Calu3 (cell line): ENCODE results near the gene NOP56. TPM values are rescaled to one million over a fixed set of nuclear protein-coding genes. Genes with fewer than 3 reads are reported as not detected.

Source experiments
- BruUV-seq: library from RNA; stranded (reverse); fragments of 400-500 nt; replicated peaks from 2 replicates; lab custom pipeline; 2021; lab: Mats Ljungman, UMichigan
- CTCF ChIA-PET: fragments of 300-600 bp; sonication (Branson Sonifier 250); formaldehyde crosslinking; loops from one replicate; lab custom pipeline; 2022; ENCODE audit warnings: antibody characterized with exemption; lab: Charles Lee
- DNase-seq: peaks from one replicate; pipeline ENCODE4 v3.0.0; 2022
- H3K27ac Mint-ChIP-seq: one replicate; pipeline ENCODE4 v1.8.0; 2022; ENCODE audit warnings: mixed read lengths; ENCODE audit not compliant: unreplicated experiment
- H3K27me3 Mint-ChIP-seq: one replicate; pipeline ENCODE4 v1.8.0; 2022; ENCODE audit warnings: mixed read lengths; ENCODE audit not compliant: unreplicated experiment
- H3K36me3 Mint-ChIP-seq: one replicate; pipeline ENCODE4 v1.8.0; 2022; ENCODE audit warnings: mild to moderate bottlenecking, moderate library complexity, mixed read lengths; ENCODE audit not compliant: insufficient read depth, unreplicated experiment
- H3K4me1 Mint-ChIP-seq: one replicate; pipeline ENCODE4 v1.8.0; 2022; ENCODE audit warnings: mild to moderate bottlenecking, low read depth, mixed read lengths; ENCODE audit not compliant: unreplicated experiment
- H3K4me3 Mint-ChIP-seq: one replicate; pipeline ENCODE4 v1.8.0; 2022; ENCODE audit warnings: mild to moderate bottlenecking, low read depth, moderate library complexity, mixed read lengths; ENCODE audit not compliant: unreplicated experiment
- H3K9me3 Mint-ChIP-seq: one replicate; pipeline ENCODE4 v1.8.0; 2022; ENCODE audit warnings: low read depth, mixed read lengths; ENCODE audit not compliant: unreplicated experiment
- CTCF ChIP-seq: fragments of 200-600 bp; IDR thresholded peaks from one replicate; pipeline ENCODE4 v1.8.0; 2022; ENCODE audit warnings: antibody characterized with exemption; ENCODE audit not compliant: unreplicated experiment
- intact Hi-C: fragments of 100-400 bp; cut with micrococcal nuclease; formaldehyde crosslinking; loops from one replicate; pipeline ENCODE4 v1.10.0; 2022; ENCODE audit not compliant: unreplicated experiment
- total RNA-seq: library from RNA; stranded (reverse); gene quantifications from 2 replicates; pipeline ENCODE4 v1.2.3, GENCODE V29; 2022

Gene NOP56
- total RNA-seq, 1 experiment from 2014 or later, result 303 TPM

GRCh38 chr20:2688041-2688591 is 35.7 kb downstream of the NOP56 start:
- CTCF ChIA-PET, result no interaction called here
- intact Hi-C loops, result no loop called here
- no peak for DNase-seq
- Mint-ChIP-seq H3K4me1 (peaks cover 12% of the 10 kb centered on the region), H3K27ac (no peak overlapping the region), H3K27me3 (peaks cover 42% of the 10 kb centered on the region), H3K4me3 (no peak overlapping the region), H3K36me3 (peaks cover 13% of the 10 kb centered on the region), H3K9me3 (no peaks in the 10 kb centered on the region)
- TF ChIP-seq CTCF, result no peak
- no TSS peak for BruUV-seq

- no TSS peak for BruUV-seq
- peaks cover 49% of the 10 kb centered on the region for H3K27me3 Mint-ChIP-seq
- no peak for DNase-seq
- H3K9me3 Mint-ChIP-seq, result no peaks in the 10 kb centered on the region
- no peak overlapping the region for H3K27ac Mint-ChIP-seq
- CTCF ChIA-PET, result no interaction called here
- peaks cover 12% of the 10 kb centered on the region for H3K4me1 Mint-ChIP-seq
- intact Hi-C loops, result no loop called here
- no peak for TF ChIP-seq CTCF
- H3K4me3 Mint-ChIP-seq, result no peak overlapping the region
- peaks cover 13% of the 10 kb centered on the region for H3K36me3 Mint-ChIP-seq
Measured at GRCh38 chr20:2690213-2690612, 37.8 kb downstream of the NOP56 start.

GRCh38 chr20:2690718-2691117 is 38.3 kb downstream of the NOP56 start:
- H3K27me3 Mint-ChIP-seq, result peaks cover 54% of the 10 kb centered on the region
- intact Hi-C loops, result no loop called here
- peaks cover 12% of the 10 kb centered on the region for H3K4me1 Mint-ChIP-seq
- H3K27ac Mint-ChIP-seq, result peak overlapping the region; percentile 10
- DNase-seq, result no peak
- H3K36me3 Mint-ChIP-seq, result peaks cover 13% of the 10 kb centered on the region
- BruUV-seq, result no TSS peak
- no peaks in the 10 kb centered on the region for H3K9me3 Mint-ChIP-seq
- CTCF ChIA-PET, result no interaction called here
- no peak for TF ChIP-seq CTCF
- H3K4me3 Mint-ChIP-seq, result no peak overlapping the region

- CTCF ChIA-PET, result no interaction called here
- no peak for TF ChIP-seq CTCF
Measured at GRCh38 chr20:2691127-2691526, 38.7 kb downstream of the NOP56 start.

More at GRCh38 chr20:2691127-2691526, 38.7 kb downstream of the NOP56 start:
- H3K4me1 Mint-ChIP-seq, result peaks cover 12% of the 10 kb centered on the region
- DNase-seq, result no peak
- H3K4me3 Mint-ChIP-seq, result peak overlapping the region; percentile 88
- intact Hi-C loops, result no loop called here
- H3K9me3 Mint-ChIP-seq, result no peaks in the 10 kb centered on the region
- peaks cover 13% of the 10 kb centered on the region for H3K36me3 Mint-ChIP-seq
- H3K27ac Mint-ChIP-seq, result peak overlapping the region; percentile 10
- H3K27me3 Mint-ChIP-seq, result peaks cover 58% of the 10 kb centered on the region
- BruUV-seq, result no TSS peak
